IMR-90 (cell line): ENCODE data around the gene LGALS16.

Source experiments
- BHLHE40 ChIP-seq: fragments of 150-350 bp; IDR thresholded peaks from 2 replicates; pipeline ENCODE4 v1.6.1; 2016; ENCODE audit warnings: mild to moderate bottlenecking, low read depth, low read length
- CEBPB ChIP-seq: IDR thresholded peaks from 2 replicates; pipeline ENCODE4 v1.6.1; 2012; ENCODE audit warnings: low read depth, low read length, improper control_type of control experiment
- CHD1 ChIP-seq: IDR thresholded peaks from 2 replicates; pipeline ENCODE4 v1.6.1; 2012; ENCODE audit warnings: low read depth, low read length, improper control_type of control experiment
- ELK1 ChIP-seq: fragments of 150-350 bp; IDR thresholded peaks from 2 replicates; pipeline ENCODE4 v1.6.1; 2016; ENCODE audit warnings: low read depth, mild to moderate bottlenecking, low read length, moderate library complexity, borderline replicate concordance
- MAZ ChIP-seq: IDR thresholded peaks from 2 replicates; pipeline ENCODE4 v1.6.1; 2012; ENCODE audit warnings: low read depth, mild to moderate bottlenecking, low read length, improper control_type of control experiment, moderate library complexity, borderline replicate concordance
- NFE2L2 ChIP-seq: fragments of 150-350 bp; IDR thresholded peaks from 2 replicates; pipeline ENCODE4 v1.6.1; 2016; ENCODE audit warnings: low read depth, mild to moderate bottlenecking, low read length
- POLR2A ChIP-seq: IDR thresholded peaks from 2 replicates; pipeline ENCODE4 v1.6.1; 2012; ENCODE audit warnings: mild to moderate bottlenecking, low read depth, low read length
- RAD21 ChIP-seq: IDR thresholded peaks from 2 replicates; pipeline ENCODE4 v1.6.1; 2012; ENCODE audit warnings: low read length, improper control_type of control experiment
- RCOR1 ChIP-seq: IDR thresholded peaks from 2 replicates; pipeline ENCODE4 v1.6.1; 2012; ENCODE audit warnings: mild to moderate bottlenecking, low read length, improper control_type of control experiment; ENCODE audit not compliant: insufficient replicate concordance
- RFX5 ChIP-seq: IDR thresholded peaks from 2 replicates; pipeline ENCODE4 v1.8.0; 2012; ENCODE audit warnings: low read depth, mild to moderate bottlenecking, low read length, moderate library complexity
- SMC3 ChIP-seq: fragments of 150-350 bp; IDR thresholded peaks from 2 replicates; pipeline ENCODE4 v1.6.1; 2016; ENCODE audit warnings: low read depth, mild to moderate bottlenecking, antibody characterized with exemption, low read length, moderate library complexity
- USF2 ChIP-seq: fragments of 150-350 bp; IDR thresholded peaks from 2 replicates; pipeline ENCODE4 v1.6.1; 2017; ENCODE audit warnings: mild to moderate bottlenecking, antibody characterized with exemption, low read length, low read depth
- TF ChIP-seq, protein P1 (sequence below): conservative IDR thresholded peaks from 2 replicates; pipeline ENCODE4 v1.5.1; 2012; ENCODE audit warnings: mild to moderate bottlenecking, low read depth, low read length, improper control_type of control experiment

DNA sequence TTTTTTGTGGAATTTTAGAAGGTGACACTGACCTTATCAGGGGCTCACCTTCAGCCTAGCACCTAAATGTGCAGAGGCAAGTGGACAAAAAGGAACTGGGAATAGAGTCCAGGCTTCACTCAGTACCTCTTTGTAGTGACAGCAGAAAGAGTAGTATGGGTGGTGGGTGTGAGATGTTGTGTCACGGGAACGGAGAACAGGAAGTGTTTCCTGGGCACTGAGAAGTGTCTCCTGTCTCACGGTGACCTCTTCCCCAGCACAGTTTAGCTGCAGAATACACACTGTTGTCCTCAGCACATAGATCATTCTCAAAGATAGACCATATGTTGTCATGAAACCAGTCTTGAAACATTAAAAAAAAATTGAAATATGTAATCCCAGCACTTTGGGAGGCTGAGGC lies 31.0 kb downstream of the LGALS16 start:
- no peak for TF ChIP-seq POLR2A
- TF ChIP-seq, protein P1, sequence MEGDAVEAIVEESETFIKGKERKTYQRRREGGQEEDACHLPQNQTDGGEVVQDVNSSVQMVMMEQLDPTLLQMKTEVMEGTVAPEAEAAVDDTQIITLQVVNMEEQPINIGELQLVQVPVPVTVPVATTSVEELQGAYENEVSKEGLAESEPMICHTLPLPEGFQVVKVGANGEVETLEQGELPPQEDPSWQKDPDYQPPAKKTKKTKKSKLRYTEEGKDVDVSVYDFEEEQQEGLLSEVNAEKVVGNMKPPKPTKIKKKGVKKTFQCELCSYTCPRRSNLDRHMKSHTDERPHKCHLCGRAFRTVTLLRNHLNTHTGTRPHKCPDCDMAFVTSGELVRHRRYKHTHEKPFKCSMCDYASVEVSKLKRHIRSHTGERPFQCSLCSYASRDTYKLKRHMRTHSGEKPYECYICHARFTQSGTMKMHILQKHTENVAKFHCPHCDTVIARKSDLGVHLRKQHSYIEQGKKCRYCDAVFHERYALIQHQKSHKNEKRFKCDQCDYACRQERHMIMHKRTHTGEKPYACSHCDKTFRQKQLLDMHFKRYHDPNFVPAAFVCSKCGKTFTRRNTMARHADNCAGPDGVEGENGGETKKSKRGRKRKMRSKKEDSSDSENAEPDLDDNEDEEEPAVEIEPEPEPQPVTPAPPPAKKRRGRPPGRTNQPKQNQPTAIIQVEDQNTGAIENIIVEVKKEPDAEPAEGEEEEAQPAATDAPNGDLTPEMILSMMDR: no peak
- no peak for TF ChIP-seq CEBPB
- no peak for TF ChIP-seq RAD21
- no peak for TF ChIP-seq RFX5
- TF ChIP-seq RCOR1: no peak
- TF ChIP-seq SMC3: no peak
- no peak for TF ChIP-seq MAZ
- TF ChIP-seq BHLHE40: no peak
- TF ChIP-seq CHD1: no peak
- TF ChIP-seq NFE2L2: no peak
- no peak for TF ChIP-seq ELK1
- TF ChIP-seq USF2: no peak
